DND-41 (cell line): ENCODE measurements around the gene ARL4D.

ENCODE experiments used
- ATAC-seq: fragments of 200-7000 bp; cut with Tn5 transposase; 3 replicates; pipeline ENCODE4 v1.9.1; 2021; ENCODE audit warnings: low read depth; ENCODE audit not compliant: insufficient read depth
- DNase-seq: peaks from one replicate; pipeline ENCODE4 v3.0.0-alpha.2; 2020
- H2AFZ ChIP-seq: 2 replicates; pipeline ENCODE4 v1.6.0; 2012; ENCODE audit warnings: low read depth, low read length
- H3K27ac ChIP-seq: 2 replicates; pipeline ENCODE4 v1.5.1; 2012; ENCODE audit warnings: low read length, inconsistent platforms
- H3K27me3 ChIP-seq: fragments of 200-600 bp; sonication (generic); 2 replicates; pipeline ENCODE4 v1.6.0; 2012; ENCODE audit warnings: low read length, mild to moderate bottlenecking, inconsistent platforms; ENCODE audit not compliant: insufficient read depth, poor library complexity
- H3K36me3 ChIP-seq: 2 replicates; pipeline ENCODE4 v1.5.1; 2012; ENCODE audit warnings: low read length, inconsistent platforms; ENCODE audit not compliant: insufficient read depth
- H3K4me1 ChIP-seq: 2 replicates; pipeline ENCODE4 v1.5.1; 2012; ENCODE audit warnings: mild to moderate bottlenecking, low read length; ENCODE audit not compliant: insufficient read depth
- H3K4me2 ChIP-seq: 2 replicates; pipeline ENCODE4 v1.6.0; 2012; ENCODE audit warnings: mild to moderate bottlenecking, moderate library complexity, low read length, inconsistent platforms; ENCODE audit not compliant: insufficient read depth
- H3K4me3 ChIP-seq, 2 experiments: fragments of 200-600 bp in 1 of 2; shearing (Covaris generic) in 1 of 2; 2 replicates each; pipeline ENCODE4 v1.5.1; 2012 to 2016; ENCODE audit warnings: inconsistent platforms in 2 of 2, low read length in 2 of 2, mild to moderate bottlenecking in 2 of 2, low read depth in 1 of 2, moderate library complexity in 1 of 2
- H3K79me2 ChIP-seq: 2 replicates; pipeline ENCODE4 v1.6.0; 2012; ENCODE audit warnings: low read length, inconsistent platforms; ENCODE audit not compliant: insufficient read depth
- H3K9ac ChIP-seq: 2 replicates; pipeline ENCODE4 v1.6.0; 2012; ENCODE audit warnings: low read depth, mild to moderate bottlenecking, inconsistent platforms, low read length, moderate library complexity
- H3K9me3 ChIP-seq: 2 replicates; pipeline ENCODE4 v1.5.1; 2012; ENCODE audit warnings: low read length, moderate library complexity, mild to moderate bottlenecking, inconsistent platforms; ENCODE audit not compliant: insufficient read depth, severe bottlenecking
- H4K20me1 ChIP-seq: 2 replicates; pipeline ENCODE4 v1.6.0; 2012; ENCODE audit warnings: low read length; ENCODE audit not compliant: insufficient read depth
- CTCF ChIP-seq: IDR thresholded peaks from 2 replicates; pipeline ENCODE4 v1.5.1; 2012; ENCODE audit warnings: borderline replicate concordance, low read length, moderate library complexity, mild to moderate bottlenecking; ENCODE audit not compliant: poor library complexity, severe bottlenecking; ENCODE audit errors: extremely low read depth
- EZH2 ChIP-seq: IDR thresholded peaks from 3 replicates; pipeline ENCODE4 v1.6.1; 2012; ENCODE audit warnings: borderline replicate concordance, low read depth, mild to moderate bottlenecking, moderate library complexity, low read length, inconsistent platforms; ENCODE audit not compliant: severe bottlenecking

ARL4D gene

GRCh38 chr17:43410557-43411368, 12.0 kb downstream of the ARL4D start:
- no peak for TF ChIP-seq CTCF
- no peak for TF ChIP-seq EZH2
- no peaks in the 10 kb centered on the region for H3K4me1 ChIP-seq
- no peak overlapping the region for H3K9ac ChIP-seq
- 0 out of 2 replicates have a peak overlapping the region, but pooled peaks have one; percentile 5 for H2AFZ ChIP-seq
- H3K36me3 ChIP-seq, result no peaks in the 10 kb centered on the region
- no peak overlapping the region for H3K4me2 ChIP-seq
- no peak for DNase-seq
- H3K4me3 ChIP-seq, result no peak overlapping the region
- ATAC-seq, result no peak
- no peaks in the 10 kb centered on the region for H3K79me2 ChIP-seq
- no peaks in the 10 kb centered on the region for H3K9me3 ChIP-seq
- no peaks in the 10 kb centered on the region for H4K20me1 ChIP-seq
- H3K27ac ChIP-seq, result no peak overlapping the region
- no peaks in the 10 kb centered on the region for H3K27me3 ChIP-seq

- no peaks in the 10 kb centered on the region for H3K79me2 ChIP-seq
- no peaks in the 10 kb centered on the region for H3K4me1 ChIP-seq
- H3K9ac ChIP-seq, result no peak overlapping the region
- no peak overlapping the region for H3K4me2 ChIP-seq
- H3K36me3 ChIP-seq, result no peaks in the 10 kb centered on the region
- no peaks in the 10 kb centered on the region for H4K20me1 ChIP-seq
- no peak for DNase-seq
- no peak overlapping the region for H2AFZ ChIP-seq
- TF ChIP-seq EZH2 (no peak), CTCF (no peak)
- H3K27ac ChIP-seq, result no peak overlapping the region
- H3K9me3 ChIP-seq, result no peaks in the 10 kb centered on the region
- no peak for ATAC-seq
- H3K4me3 ChIP-seq, result no peak overlapping the region
- H3K27me3 ChIP-seq, result no peaks in the 10 kb centered on the region
Measured at GRCh38 chr17:43411369-43411677, 12.5 kb downstream of the ARL4D start.

GRCh38 chr17:43411749-43412148, 13.0 kb downstream of the ARL4D start:
- DNase-seq, result no peak
- H3K79me2 ChIP-seq, result no peaks in the 10 kb centered on the region
- H3K4me2 ChIP-seq, result no peak overlapping the region

More at GRCh38 chr17:43411749-43412148, 13.0 kb downstream of the ARL4D start:
- Histone ChIP-seq H4K20me1 (no peaks in the 10 kb centered on the region), H3K9me3 (no peaks in the 10 kb centered on the region), H3K27ac (no peak overlapping the region), H2AFZ (no peak overlapping the region), H3K27me3 (peaks cover 3% of the 10 kb centered on the region), H3K36me3 (no peaks in the 10 kb centered on the region), H3K4me3 (no peak overlapping the region), H3K9ac (no peak overlapping the region), H3K4me1 (no peaks in the 10 kb centered on the region)
- TF ChIP-seq EZH2 (no peak), CTCF (no peak)
- no peak for ATAC-seq
